ENCODE data around the gene CRB3. TPM values are rescaled to one million over a fixed set of nuclear protein-coding genes. Genes with fewer than 3 reads are reported as not detected.

The CRB3 gene
- polyA plus RNA-seq, 4 donors: 0.55 to 39.8 (median 24.0) TPM

GRCh38 chr19:6431891-6432290 lies 32.2 kb upstream of the CRB3 start:
- no peak for DNase-seq (ENCODE audit: low read depth in 4 of 4, low spot score in 3 of 4)

GRCh38 chr19:6433165-6433564 lies 30.9 kb upstream of the CRB3 start:
- no peak for DNase-seq (ENCODE audit: low read depth in 4 of 4, low spot score in 3 of 4)

GRCh38 chr19:6433663-6434062 lies 30.4 kb upstream of the CRB3 start, which contains the start of gene SLC25A41:
Gene SLC25A41, minus strand, starts transcription at chr19:6433763. Its CDS starts 70 bp downstream, at chr19:6433693.
- DNase-seq (ENCODE audit: low read depth in 4 of 4, low spot score in 3 of 4): no peak

GRCh38 chr19:6439743-6440142 lies 24.3 kb upstream of the CRB3 start:
- no peak for DNase-seq (ENCODE audit: low read depth in 4 of 4, low spot score in 3 of 4)

- no peak for DNase-seq (ENCODE audit: low read depth in 4 of 4, low spot score in 3 of 4)
Observed at GRCh38 chr19:6440905-6441304, 23.2 kb upstream of the CRB3 start.

GRCh38 chr19:6442087-6442688 lies 21.9 kb upstream of the CRB3 start:
- no peak for DNase-seq (ENCODE audit: low read depth in 4 of 4, low spot score in 3 of 4)

- no peak for DNase-seq (ENCODE audit: low read depth in 4 of 4, low spot score in 3 of 4)
Observed at GRCh38 chr19:6443986-6444385, 20.1 kb upstream of the CRB3 start.

- no peak for DNase-seq (ENCODE audit: low read depth in 4 of 4, low spot score in 3 of 4)
Observed at GRCh38 chr19:6446452-6446851, 17.6 kb upstream of the CRB3 start.

- DNase-seq (ENCODE audit: low read depth in 4 of 4, low spot score in 3 of 4): no peak
Observed at GRCh38 chr19:6448045-6448444, 16.0 kb upstream of the CRB3 start.

- DNase-seq (ENCODE audit: low read depth in 4 of 4, low spot score in 3 of 4): no peak
Observed at GRCh38 chr19:6450166-6450565, 13.9 kb upstream of the CRB3 start.

GRCh38 chr19:6451583-6452222 lies 12.4 kb upstream of the CRB3 start:
- no peak for DNase-seq (ENCODE audit: low read depth in 4 of 4, low spot score in 3 of 4)

GRCh38 chr19:6452223-6452614 lies 11.9 kb upstream of the CRB3 start:
- no peak for DNase-seq (ENCODE audit: low read depth in 4 of 4, low spot score in 3 of 4)

GRCh38 chr19:6452899-6453298 lies 11.2 kb upstream of the CRB3 start:
- no peak for DNase-seq (ENCODE audit: low read depth in 4 of 4, low spot score in 3 of 4)

GRCh38 chr19:6453951-6454565 lies 10.0 kb upstream of the CRB3 start:
- DNase-seq (ENCODE audit: low read depth in 4 of 4, low spot score in 3 of 4): no peak

GRCh38 chr19:6455924-6456323 lies 8.1 kb upstream of the CRB3 start:
- DNase-seq (ENCODE audit: low read depth in 4 of 4, low spot score in 3 of 4): no peak

GRCh38 chr19:6457958-6458694 lies 5.9 kb upstream of the CRB3 start:
- no peak for DNase-seq (ENCODE audit: low read depth in 4 of 4, low spot score in 3 of 4)

- no peak for DNase-seq (ENCODE audit: low read depth in 4 of 4, low spot score in 3 of 4)
Observed at GRCh38 chr19:6458695-6459261, 5.3 kb upstream of the CRB3 start.

GRCh38 chr19:6459262-6460098 lies 4.6 kb upstream of the CRB3 start, which contains the start of gene SLC25A23:
Gene SLC25A23, minus strand, starts transcription at chr19:6459792. Its CDS starts 164 bp downstream, at chr19:6459628.
- DNase-seq (ENCODE audit: low read depth in 4 of 4, low spot score in 3 of 4): peak in 3 of 4 donors; percentile 54 to 67 (median 63)

- DNase-seq (ENCODE audit: low read depth in 4 of 4, low spot score in 3 of 4): peak; percentile 90 to 99 (median 97)
Observed at GRCh38 chr19:6460099-6460884, 3.8 kb upstream of the CRB3 start.
